ENCODE measurements around the gene PMM1.
"Not testable (repeated sequence)": the region's sequence is repeated elsewhere in the genome, so short reads cannot be mapped to it uniquely, and the experiment has no call there.

Gene PMM1

DNA sequence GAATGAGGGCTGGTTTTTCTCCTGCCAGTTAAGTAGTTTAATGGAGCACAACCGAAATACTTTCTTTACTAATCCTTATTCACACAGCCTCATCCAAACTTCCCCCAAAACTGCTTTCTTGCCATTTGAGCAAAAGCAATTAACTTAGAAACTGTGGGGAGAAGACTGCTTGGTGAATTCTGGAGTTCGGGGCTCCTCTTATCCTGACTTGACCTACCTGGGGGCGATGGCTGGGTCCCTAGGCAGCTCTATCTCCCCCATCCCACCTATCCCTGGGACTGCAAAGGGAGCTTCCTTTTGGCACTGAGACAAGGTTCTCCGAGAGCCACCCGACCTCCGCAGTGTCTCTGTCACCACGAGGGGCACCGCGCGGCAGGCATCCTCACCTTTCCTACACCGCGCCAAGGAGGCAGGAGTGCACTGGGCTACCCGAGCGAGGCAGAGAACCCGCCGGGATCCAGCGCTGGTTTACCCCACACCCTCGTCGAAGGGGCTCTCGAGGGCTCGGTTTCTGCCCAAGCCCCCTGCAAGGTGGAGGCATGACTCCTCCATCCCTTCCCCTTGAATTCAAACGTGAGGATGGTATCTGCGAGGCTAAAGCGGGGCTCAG is 30.4 kb upstream of the PMM1 start:
- H3K27ac Mint-ChIP-seq (ENCODE audit: low read depth): peak overlapping the region; percentile 97
- H3K4me1 Mint-ChIP-seq: peaks cover 32% of the 10 kb centered on the region
- no peak for DNase-seq (ENCODE audit: low spot score in 2 of 2)

DNA sequence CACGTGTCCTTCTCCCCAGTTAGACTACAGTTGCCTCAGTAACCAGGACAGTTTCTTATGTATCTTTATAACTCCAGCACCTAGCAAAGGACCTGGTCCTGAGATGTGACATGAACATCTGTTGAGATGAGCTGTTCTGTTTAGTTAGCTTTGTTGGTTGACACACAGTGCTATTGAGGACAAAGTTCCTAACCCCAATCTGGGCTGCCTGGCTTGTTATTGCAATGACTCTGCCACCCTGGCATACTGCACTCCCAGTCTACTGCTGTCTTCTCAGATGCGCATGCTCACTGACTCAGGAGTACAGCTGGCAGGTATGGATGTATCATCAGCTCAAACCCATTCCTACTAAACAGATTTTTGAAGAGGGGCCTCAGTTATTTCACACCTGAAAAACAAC is 23.8 kb upstream of the PMM1 start:
- no peak overlapping the region for H3K27ac Mint-ChIP-seq (ENCODE audit: low read depth)
- no peaks in the 10 kb centered on the region for H3K9me3 Mint-ChIP-seq
- peaks cover 2% of the 10 kb centered on the region for H3K4me1 Mint-ChIP-seq
- H3K36me3 Mint-ChIP-seq (ENCODE audit: insufficient read depth): peaks cover 6% of the 10 kb centered on the region
- ATAC-seq (replicated peaks; ENCODE audit: extremely low read depth, poor library complexity, severe bottlenecking) (no peak), DNase-seq (ENCODE audit: low spot score in 2 of 2) (no peak)
- no peaks in the 10 kb centered on the region for H3K27me3 Mint-ChIP-seq
- H3K4me3 Mint-ChIP-seq: no peak overlapping the region

More for the DNA sequence above, 30.4 kb upstream of the PMM1 start:
- H3K9me3 Mint-ChIP-seq: no peaks in the 10 kb centered on the region
- no peaks in the 10 kb centered on the region for H3K27me3 Mint-ChIP-seq
- peak overlapping the region; percentile 96 for H3K4me3 Mint-ChIP-seq
- ATAC-seq (replicated peaks; ENCODE audit: extremely low read depth, poor library complexity, severe bottlenecking): peak; percentile 30
- peaks cover 40% of the 10 kb centered on the region for H3K36me3 Mint-ChIP-seq (ENCODE audit: insufficient read depth)

DNA sequence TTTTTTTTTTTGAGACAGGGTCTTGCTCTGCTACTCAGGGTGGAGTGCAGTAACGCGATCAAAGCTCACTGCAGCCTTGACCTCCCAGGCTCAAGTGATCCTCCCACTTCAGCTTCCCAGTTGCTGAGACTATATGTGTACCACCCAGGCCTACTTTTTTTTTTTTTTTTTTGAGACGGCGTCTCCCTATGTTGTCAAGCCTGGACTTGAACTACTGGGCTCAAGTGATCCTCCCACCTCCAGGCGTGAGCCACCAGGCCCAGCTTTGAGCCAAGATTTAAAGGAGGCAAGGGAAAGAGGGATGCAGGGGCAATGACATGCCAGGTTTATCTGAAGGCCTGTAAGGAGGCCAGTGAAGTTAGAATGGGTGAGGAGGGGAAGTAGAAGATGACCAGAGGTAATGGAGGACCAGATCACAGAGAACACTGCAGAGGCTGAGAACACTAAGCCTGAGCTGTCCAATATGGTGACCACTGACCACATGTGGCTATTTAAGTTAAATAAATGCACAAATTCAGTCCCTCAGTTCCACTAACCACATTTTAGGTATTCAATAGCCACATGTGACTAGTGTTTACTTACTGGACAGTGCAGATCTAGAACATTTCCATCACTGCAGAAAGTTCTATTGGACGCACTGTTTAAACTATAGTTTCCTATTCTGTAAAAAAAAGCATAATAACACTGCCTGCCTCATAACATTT is 23.1 kb upstream of the PMM1 start:
- no peak overlapping the region for H3K27ac Mint-ChIP-seq (ENCODE audit: low read depth)
- H3K9me3 Mint-ChIP-seq: no peaks in the 10 kb centered on the region
- H3K27me3 Mint-ChIP-seq: no peaks in the 10 kb centered on the region
- ATAC-seq (replicated peaks; ENCODE audit: extremely low read depth, poor library complexity, severe bottlenecking) (no peak), DNase-seq (ENCODE audit: low spot score in 2 of 2) (no peak)
- no peaks in the 10 kb centered on the region for H3K4me1 Mint-ChIP-seq
- peaks cover 6% of the 10 kb centered on the region for H3K36me3 Mint-ChIP-seq (ENCODE audit: insufficient read depth)
- H3K4me3 Mint-ChIP-seq: no peak overlapping the region

DNA sequence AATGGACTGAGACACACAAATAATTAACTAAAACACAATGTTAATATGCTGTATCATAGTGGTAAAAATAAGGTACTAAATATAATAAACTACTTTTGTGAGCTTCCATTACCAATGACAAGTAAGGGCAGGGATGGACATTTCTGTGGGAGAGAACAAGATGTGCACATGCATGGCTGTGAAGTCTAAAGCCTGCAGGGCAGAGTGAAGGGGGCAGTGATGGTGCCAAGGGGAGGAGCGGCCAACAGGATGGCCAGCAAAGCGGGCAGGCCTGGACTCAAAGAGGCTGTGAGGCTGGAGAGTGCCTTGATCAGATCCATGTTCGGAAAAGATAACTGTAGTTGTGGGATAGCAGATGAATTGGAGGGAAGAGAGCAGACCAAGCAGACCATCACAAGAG is 18.7 kb upstream of the PMM1 start:
- ATAC-seq (replicated peaks; ENCODE audit: extremely low read depth, poor library complexity, severe bottlenecking) (no peak), DNase-seq (ENCODE audit: low spot score in 2 of 2) (no peak)
- Mint-ChIP-seq H3K4me3 (no peak overlapping the region), H3K27me3 (no peaks in the 10 kb centered on the region), H3K4me1 (peaks cover 12% of the 10 kb centered on the region), H3K9me3 (no peaks in the 10 kb centered on the region), H3K36me3 (ENCODE audit: insufficient read depth) (peaks cover 23% of the 10 kb centered on the region), H3K27ac (ENCODE audit: low read depth) (no peak overlapping the region)

DNA sequence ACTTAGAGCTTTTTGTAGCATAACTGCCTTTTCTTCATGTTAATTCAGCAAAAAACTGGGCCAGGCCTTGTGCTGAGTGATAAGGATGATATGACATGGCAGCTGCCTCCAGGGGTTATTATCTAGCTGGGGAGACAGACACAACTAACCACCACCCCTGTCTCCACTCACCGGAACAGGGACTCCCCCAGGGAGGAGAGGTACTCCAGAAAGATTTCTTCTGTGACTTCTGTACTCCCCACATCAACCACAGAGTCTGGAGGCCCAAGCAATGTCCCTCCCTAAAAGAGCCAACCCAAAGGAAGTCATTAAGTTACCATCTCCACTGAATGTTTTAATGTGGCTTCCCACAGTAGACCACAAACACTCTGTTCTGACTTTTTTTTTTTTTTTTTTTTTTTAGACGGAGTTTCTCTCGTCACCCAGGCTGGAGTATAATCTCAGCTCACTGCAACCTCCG is 14.3 kb upstream of the PMM1 start:
- Mint-ChIP-seq H3K27me3 (no peaks in the 10 kb centered on the region), H3K27ac (ENCODE audit: low read depth) (peak overlapping the region; percentile 89), H3K4me3 (peak overlapping the region; percentile 65), H3K36me3 (ENCODE audit: insufficient read depth) (peaks cover 34% of the 10 kb centered on the region), H3K4me1 (peaks cover 24% of the 10 kb centered on the region), H3K9me3 (no peaks in the 10 kb centered on the region)
- DNase-seq (ENCODE audit: low spot score in 2 of 2) (peak in 1 of 2 donors; percentile 71), ATAC-seq (replicated peaks; ENCODE audit: extremely low read depth, poor library complexity, severe bottlenecking) (peak; percentile 98)

DNA sequence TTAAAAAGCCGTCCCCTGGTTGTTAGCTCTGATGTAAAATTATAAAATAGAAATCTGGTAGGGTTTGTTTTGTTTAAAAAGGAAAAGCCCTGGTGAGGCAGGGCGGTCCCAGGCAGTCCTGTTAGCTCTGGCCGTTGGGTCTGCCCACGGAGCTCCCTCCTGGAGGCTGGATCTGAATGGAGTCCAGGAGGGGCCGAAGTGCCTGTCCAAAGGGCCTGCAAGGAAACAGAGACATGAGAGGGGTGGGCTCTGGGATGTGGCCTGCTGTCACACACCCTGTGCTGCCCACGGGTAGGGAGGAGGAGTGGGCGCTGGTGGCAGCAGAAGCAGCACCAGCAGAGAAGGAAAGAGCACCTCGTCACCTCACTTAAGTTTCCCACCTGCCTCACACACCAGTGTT is 11.3 kb upstream of the PMM1 start:
- Mint-ChIP-seq H3K9me3 (no peaks in the 10 kb centered on the region), H3K27me3 (no peaks in the 10 kb centered on the region), H3K27ac (ENCODE audit: low read depth) (no peak overlapping the region), H3K36me3 (ENCODE audit: insufficient read depth) (peaks cover 32% of the 10 kb centered on the region), H3K4me1 (peaks cover 30% of the 10 kb centered on the region), H3K4me3 (no peak overlapping the region)
- no peak for ATAC-seq (replicated peaks; ENCODE audit: extremely low read depth, poor library complexity, severe bottlenecking)
- DNase-seq (ENCODE audit: low spot score in 2 of 2): no peak

DNA sequence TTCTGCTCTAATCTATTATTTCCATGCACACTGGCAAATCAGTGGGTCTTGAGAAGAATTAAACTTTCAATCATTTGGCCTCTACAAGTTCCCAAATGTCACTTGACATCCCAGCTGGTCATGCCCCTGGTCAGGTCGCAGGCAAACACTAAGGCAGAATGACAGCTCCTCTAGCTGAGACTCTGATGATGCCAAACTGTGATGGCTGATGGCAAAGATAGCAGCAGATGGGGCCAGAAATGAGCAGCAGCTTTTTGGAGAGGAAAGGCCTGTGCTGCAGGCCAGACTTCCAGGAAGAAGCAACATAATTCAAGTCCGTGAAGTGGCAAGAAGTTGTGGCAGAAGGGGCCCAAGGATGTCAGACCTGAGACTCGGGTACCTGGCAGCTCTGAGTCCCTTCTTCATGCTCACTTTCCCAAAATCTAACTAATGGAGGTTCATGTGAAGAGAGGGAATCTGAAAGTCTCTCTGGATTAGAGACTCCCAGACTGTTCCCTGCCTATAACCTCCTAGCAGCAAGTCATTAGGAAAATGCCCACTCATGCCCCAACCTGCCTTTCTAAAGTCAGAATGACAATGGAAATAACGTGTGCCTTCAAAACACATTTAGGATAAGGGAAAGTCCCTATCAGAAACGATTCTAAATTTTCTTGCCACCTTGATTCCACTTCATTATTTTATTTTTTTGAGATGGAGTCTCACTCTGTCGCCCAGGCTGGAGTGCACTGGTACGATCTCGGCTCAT is 9.4 kb upstream of the PMM1 start:
- no peak overlapping the region for H3K4me3 Mint-ChIP-seq
- H3K27ac Mint-ChIP-seq (ENCODE audit: low read depth): no peak overlapping the region
- DNase-seq (ENCODE audit: low spot score in 2 of 2): no peak
- H3K36me3 Mint-ChIP-seq (ENCODE audit: insufficient read depth): peaks cover 20% of the 10 kb centered on the region
- no peak for ATAC-seq (replicated peaks; ENCODE audit: extremely low read depth, poor library complexity, severe bottlenecking)
- H3K9me3 Mint-ChIP-seq: no peaks in the 10 kb centered on the region
- H3K4me1 Mint-ChIP-seq: peaks cover 25% of the 10 kb centered on the region
- H3K27me3 Mint-ChIP-seq: no peaks in the 10 kb centered on the region

DNA sequence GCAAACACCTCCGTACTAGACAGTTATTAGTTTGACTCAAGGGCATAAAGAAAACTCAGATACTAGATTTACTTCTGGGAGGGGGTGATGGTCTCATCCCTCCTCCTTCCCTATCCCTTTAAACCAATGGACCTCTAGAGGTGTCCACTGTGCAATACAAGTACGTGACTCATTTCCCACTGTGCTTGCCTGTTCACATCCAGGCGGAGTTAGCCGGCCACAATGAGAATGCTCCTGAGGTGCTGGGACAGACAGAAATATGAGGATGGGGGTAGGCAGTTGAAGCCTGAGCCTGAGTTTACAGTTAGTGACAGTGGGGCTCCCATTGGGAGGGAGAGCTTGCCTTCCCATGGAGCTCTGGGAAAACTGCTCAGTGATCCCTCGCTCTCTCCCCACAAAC is 8.4 kb upstream of the PMM1 start:
- Mint-ChIP-seq H3K9me3 (no peaks in the 10 kb centered on the region), H3K27me3 (no peaks in the 10 kb centered on the region), H3K36me3 (ENCODE audit: insufficient read depth) (peaks cover 16% of the 10 kb centered on the region), H3K4me3 (no peak overlapping the region), H3K27ac (ENCODE audit: low read depth) (no peak overlapping the region), H3K4me1 (peaks cover 15% of the 10 kb centered on the region)
- ATAC-seq (replicated peaks; ENCODE audit: extremely low read depth, poor library complexity, severe bottlenecking) (no peak), DNase-seq (ENCODE audit: low spot score in 2 of 2) (no peak)

DNA sequence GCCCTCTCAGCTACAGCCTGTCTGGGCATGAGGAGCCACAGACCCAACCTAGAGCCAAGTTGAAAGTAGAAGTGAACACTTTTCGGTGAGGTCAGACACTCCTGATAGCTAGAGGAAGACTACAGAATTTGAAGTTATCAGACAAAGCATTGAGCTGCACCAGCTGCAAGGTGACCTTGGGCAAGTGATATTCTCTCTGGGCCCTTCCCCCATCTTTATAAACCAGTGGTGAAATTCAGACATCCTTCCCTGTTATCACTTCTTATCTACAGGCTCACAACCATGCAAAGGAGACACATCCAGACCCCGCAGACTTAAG is 8.0 kb upstream of the PMM1 start:
- no peak for DNase-seq (ENCODE audit: low spot score in 2 of 2)
- Mint-ChIP-seq H3K4me3 (no peak overlapping the region), H3K4me1 (peaks cover 10% of the 10 kb centered on the region), H3K9me3 (no peaks in the 10 kb centered on the region), H3K27ac (ENCODE audit: low read depth) (no peak overlapping the region), H3K27me3 (no peaks in the 10 kb centered on the region), H3K36me3 (ENCODE audit: insufficient read depth) (peaks cover 13% of the 10 kb centered on the region)
- no peak for ATAC-seq (replicated peaks; ENCODE audit: extremely low read depth, poor library complexity, severe bottlenecking)

DNA sequence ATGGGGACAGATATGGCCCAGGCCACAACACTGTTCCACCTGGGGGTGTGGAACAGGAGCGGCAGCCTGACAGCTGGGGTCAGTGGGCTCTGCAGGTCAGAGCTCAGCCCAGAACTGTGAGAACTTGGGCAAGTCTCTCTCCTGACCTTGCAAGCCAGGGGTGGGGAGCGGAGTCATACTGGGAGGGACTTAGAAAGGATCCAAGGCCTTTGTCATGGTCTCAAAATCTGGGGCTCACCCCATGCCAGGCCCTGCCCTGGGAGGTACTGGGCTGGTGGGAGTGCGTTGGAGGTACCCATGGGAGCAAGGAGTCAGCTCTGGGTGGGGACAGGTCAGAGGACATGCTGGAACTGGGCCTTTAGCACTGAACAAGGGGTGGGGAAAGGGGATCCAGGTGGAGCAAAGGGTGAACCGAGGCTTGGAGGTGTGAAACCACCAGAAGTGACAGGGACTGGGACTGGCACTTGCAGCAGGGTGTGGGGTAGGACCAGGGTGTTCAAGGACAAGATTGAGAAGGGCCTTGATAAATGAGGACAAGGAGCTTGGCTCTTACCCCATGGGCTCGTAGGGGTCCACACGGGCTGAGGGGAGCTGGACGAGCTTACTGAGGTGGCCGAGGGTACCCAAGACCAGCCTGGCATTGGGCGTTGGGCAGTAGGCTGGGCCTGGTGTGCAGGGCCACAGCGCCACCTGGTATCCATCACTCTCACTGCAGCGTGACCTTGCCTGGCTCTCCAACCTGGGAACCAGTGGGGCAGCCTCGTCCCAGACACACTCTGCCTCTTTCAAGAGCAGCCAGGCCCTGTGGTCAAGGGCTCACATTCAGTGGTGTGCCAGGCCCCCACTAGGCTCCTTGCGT is 7.4 kb upstream of the PMM1 start:
- peaks cover 6% of the 10 kb centered on the region for H3K4me1 Mint-ChIP-seq
- no peak for DNase-seq (ENCODE audit: low spot score in 2 of 2)
- H3K4me3 Mint-ChIP-seq: no peak overlapping the region
- no peak overlapping the region for H3K27ac Mint-ChIP-seq (ENCODE audit: low read depth)
- peaks cover 8% of the 10 kb centered on the region for H3K36me3 Mint-ChIP-seq (ENCODE audit: insufficient read depth)
- H3K9me3 Mint-ChIP-seq: no peaks in the 10 kb centered on the region
- ATAC-seq (replicated peaks; ENCODE audit: extremely low read depth, poor library complexity, severe bottlenecking): no peak
- no peaks in the 10 kb centered on the region for H3K27me3 Mint-ChIP-seq

DNA sequence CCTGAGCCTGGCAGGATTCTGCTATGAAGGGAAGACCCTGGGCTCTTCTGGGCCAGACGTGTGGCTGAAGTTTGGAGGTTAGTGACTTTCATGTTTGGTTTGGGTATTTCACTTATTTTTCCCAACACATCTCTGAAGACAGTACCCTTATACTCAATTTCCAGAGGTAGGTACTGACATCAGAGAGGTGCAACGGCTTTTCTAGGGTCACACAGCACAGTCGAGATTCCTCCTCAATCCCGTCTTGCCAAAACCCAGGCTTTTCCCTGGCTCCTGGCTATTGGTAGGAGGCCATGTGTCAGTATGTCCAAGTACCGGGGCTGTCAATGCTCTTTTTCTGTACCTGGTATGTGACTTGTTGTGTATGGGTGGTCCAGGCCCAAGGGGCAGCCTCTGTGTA is 6.1 kb upstream of the PMM1 start:
- ATAC-seq (replicated peaks; ENCODE audit: extremely low read depth, poor library complexity, severe bottlenecking) (no peak), DNase-seq (ENCODE audit: low spot score in 2 of 2) (no peak)
- Mint-ChIP-seq H3K36me3 (ENCODE audit: insufficient read depth) (peaks cover 6% of the 10 kb centered on the region), H3K27me3 (no peaks in the 10 kb centered on the region), H3K27ac (ENCODE audit: low read depth) (no peak overlapping the region), H3K9me3 (no peaks in the 10 kb centered on the region), H3K4me3 (no peak overlapping the region), H3K4me1 (peaks cover 6% of the 10 kb centered on the region)

DNA sequence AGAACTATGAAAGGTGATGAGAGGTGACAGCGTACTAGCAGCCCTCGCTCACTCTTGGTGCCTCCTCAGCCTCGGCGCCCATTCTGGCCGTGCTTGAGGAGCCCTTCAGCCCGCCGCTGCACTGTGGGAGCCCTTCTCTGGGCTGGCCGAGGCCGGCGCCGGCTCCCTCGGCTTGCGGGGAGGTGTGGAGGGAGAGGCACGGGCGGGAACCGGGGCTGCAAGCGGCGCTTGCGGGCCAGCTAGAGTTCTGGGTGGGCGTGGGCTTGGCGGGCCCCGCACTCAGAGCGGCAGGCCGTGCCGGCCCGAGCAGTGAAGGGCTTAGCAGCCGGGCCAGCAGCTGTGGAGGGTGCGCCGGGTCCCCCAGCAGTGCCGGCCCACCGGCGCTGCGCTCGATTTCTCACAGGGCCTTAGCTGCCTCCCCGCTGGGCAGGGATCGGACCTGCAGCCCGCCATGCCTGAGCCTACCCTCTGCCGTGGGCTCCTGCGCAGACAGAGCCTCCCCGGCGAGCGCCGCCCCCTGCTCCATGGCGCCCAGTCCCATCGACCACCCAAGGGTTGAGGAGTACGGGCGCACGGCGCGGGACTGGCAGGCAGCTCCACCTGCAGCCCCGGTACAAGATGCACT is 3.8 kb upstream of the PMM1 start:
- not testable (repeated sequence) for H3K27ac Mint-ChIP-seq (ENCODE audit: low read depth); H3K27me3 Mint-ChIP-seq; DNase-seq (ENCODE audit: low spot score in 2 of 2); H3K36me3 Mint-ChIP-seq (ENCODE audit: insufficient read depth); H3K9me3 Mint-ChIP-seq; H3K4me3 Mint-ChIP-seq; ATAC-seq (replicated peaks; ENCODE audit: extremely low read depth, poor library complexity, severe bottlenecking)
- H3K4me1 Mint-ChIP-seq: peaks cover 15% of the 10 kb centered on the region

All from central memory CD8-positive, alpha-beta T cell (primary cell).